ENCODE data around the gene RAC3. TPM values are rescaled to one million over a fixed set of nuclear protein-coding genes. Genes with fewer than 3 reads are reported as not detected.

RAC3 gene
- polyA plus RNA-seq, 1 experiment: 11.5 TPM

DNA sequence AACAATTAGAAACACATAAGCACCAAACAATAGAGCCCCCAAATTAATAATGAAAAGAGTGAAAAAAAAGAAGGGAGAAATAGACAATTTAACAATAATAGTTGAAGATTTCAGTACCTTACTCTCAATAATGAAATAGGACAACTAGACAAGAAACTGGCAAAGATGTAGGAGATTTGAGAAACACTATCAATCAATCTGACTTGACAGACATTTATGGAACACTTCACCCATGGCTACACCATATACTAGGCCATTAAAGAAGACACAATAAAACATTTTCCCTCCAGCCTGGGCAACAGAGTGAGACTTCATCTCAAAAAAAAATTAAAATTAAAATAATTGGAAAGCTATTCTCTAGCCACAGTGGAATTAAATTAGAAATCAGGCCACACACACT, 39.1 kb downstream of the RAC3 start:
- DNase-seq (ENCODE audit: low read depth): no peak
- TF ChIP-seq, protein P1, sequence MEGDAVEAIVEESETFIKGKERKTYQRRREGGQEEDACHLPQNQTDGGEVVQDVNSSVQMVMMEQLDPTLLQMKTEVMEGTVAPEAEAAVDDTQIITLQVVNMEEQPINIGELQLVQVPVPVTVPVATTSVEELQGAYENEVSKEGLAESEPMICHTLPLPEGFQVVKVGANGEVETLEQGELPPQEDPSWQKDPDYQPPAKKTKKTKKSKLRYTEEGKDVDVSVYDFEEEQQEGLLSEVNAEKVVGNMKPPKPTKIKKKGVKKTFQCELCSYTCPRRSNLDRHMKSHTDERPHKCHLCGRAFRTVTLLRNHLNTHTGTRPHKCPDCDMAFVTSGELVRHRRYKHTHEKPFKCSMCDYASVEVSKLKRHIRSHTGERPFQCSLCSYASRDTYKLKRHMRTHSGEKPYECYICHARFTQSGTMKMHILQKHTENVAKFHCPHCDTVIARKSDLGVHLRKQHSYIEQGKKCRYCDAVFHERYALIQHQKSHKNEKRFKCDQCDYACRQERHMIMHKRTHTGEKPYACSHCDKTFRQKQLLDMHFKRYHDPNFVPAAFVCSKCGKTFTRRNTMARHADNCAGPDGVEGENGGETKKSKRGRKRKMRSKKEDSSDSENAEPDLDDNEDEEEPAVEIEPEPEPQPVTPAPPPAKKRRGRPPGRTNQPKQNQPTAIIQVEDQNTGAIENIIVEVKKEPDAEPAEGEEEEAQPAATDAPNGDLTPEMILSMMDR (IDR thresholded peaks at IDR 0.05; ENCODE audit: insufficient read depth, low read depth, low read length): no peak
- ChIA-PET POLR2A (no interaction called here), CTCF (interaction anchor here (1.4 kb wide), 1 partner anchor 21 kb away, joined by 4 read pairs; no protein-coding TSS in a partner anchor)
- H3K27me3 ChIP-seq (ENCODE audit: control insufficient read depth, insufficient read depth, low read length): no peaks in the 10 kb centered on the region
- no peaks in the 10 kb centered on the region for H3K36me3 ChIP-seq (ENCODE audit: control insufficient read depth, insufficient read depth, low read length)
- no peak overlapping the region for H3K4me3 ChIP-seq (ENCODE audit: low read depth, low read length)

DNA sequence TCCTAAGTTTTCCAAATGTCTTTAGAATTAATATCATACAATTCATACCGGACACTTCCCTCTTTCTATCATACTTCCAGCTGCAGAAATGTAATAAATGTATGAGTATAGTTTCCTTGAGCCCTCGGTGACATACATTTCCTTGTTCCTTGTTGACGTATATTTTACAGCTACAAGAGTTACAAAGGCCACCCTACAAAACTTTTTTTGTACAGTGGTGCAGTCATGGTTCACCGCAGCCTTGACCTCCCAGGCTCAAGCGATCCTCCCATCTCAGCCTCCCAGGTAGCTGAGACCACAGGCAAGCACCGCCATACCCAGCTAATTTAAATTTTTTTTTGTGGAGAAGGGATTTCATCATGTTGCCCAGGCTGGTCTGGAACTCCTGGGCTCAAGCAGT, 41.3 kb downstream of the RAC3 start:
- Histone ChIP-seq H3K4me3 (ENCODE audit: low read depth, low read length) (no peak overlapping the region), H3K36me3 (ENCODE audit: control insufficient read depth, insufficient read depth, low read length) (peaks cover 2% of the 10 kb centered on the region; the same call in 1 of the 2 replicates), H3K27me3 (ENCODE audit: control insufficient read depth, insufficient read depth, low read length) (no peaks in the 10 kb centered on the region)
- POLR2A ChIA-PET: no interaction called here
- CTCF ChIA-PET: interaction anchor here (1.1 kb wide), 1 partner anchor 113 kb away, joined by 3 read pairs; no protein-coding TSS in a partner anchor
- TF ChIP-seq, protein P1 (IDR thresholded peaks at IDR 0.05; ENCODE audit: insufficient read depth, low read depth, low read length): no peak
- DNase-seq (ENCODE audit: low read depth): no peak

DNA sequence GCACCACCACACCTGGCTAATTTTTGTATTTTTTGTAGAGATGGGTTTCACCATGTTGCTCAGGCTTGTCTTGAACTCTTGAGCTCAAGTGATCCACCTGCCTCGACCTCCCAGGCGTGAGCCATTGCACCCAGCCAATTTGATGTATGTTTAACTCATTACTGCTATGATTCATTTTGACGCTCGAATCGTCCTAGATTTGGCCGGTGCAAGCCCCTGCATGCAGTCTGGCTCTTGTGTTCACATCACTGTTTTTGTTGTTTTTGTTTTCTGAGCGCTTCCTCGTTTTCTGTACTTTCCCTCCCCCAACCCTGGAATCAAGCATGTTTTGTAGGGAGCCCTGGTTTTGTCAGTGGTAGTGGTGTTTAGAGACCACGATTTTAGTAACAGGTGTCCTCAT, 42.0 kb downstream of the RAC3 start:
- POLR2A ChIA-PET: no interaction called here
- peaks cover 5% of the 10 kb centered on the region; the same call in 1 of the 2 replicates for H3K36me3 ChIP-seq (ENCODE audit: control insufficient read depth, insufficient read depth, low read length)
- CTCF ChIA-PET: interaction anchor here (1.1 kb wide), 1 partner anchor 114 kb away, joined by 3 read pairs; no protein-coding TSS in a partner anchor
- DNase-seq (ENCODE audit: low read depth): no peak
- TF ChIP-seq, protein P1 (IDR thresholded peaks at IDR 0.05; ENCODE audit: insufficient read depth, low read depth, low read length): no peak
- no peak overlapping the region for H3K4me3 ChIP-seq (ENCODE audit: low read depth, low read length)
- no peaks in the 10 kb centered on the region for H3K27me3 ChIP-seq (ENCODE audit: control insufficient read depth, insufficient read depth, low read length)

DNA sequence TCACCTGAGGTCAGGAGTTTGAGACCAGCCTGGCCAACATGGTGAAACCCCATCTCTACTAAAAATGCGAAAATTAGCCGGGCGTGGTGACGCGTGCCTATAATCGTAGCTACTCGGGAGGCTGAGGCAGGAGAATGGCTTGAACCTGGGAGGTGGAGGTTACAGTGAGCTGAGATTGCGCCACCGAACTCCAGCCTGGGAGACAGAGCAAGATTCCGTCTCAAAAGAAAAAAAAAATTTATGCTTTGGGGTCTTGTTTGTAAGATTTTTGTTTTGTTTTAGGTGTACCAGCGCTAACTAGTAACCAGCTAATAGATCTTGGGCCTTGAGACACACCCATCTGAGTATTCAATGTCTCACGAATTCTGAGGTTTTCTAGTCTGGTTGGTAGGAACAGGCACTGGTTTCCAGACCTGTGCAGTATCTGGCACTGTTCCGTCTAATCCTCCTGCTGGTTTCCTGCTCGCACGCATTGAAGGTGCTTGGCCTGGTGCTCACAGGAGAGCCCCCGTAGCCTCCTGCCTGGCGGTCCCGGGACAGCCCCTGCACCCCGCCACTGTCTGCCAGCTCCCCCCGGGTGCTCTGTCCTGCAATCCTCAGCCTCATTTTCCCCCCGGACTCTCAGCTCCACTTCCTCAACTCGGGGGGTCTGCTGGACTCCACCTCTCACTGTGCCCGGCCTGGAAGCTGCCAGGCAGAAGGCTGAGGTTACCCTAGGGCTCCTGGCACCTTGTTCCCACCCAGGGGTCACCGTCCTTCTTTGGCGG, 44.7 kb downstream of the RAC3 start:
- ChIA-PET CTCF (interaction anchor here (0.5 to 0.6 kb wide), 2 partner anchors 117 to 246 kb away, joined by 3 read pairs; no protein-coding TSS in a partner anchor), POLR2A (no interaction called here)
- DNase-seq (ENCODE audit: low read depth): no peak
- TF ChIP-seq, protein P1 (IDR thresholded peaks at IDR 0.05; ENCODE audit: insufficient read depth, low read depth, low read length): no peak
- Histone ChIP-seq H3K36me3 (ENCODE audit: control insufficient read depth, insufficient read depth, low read length) (peaks cover 25% of the 10 kb centered on the region), H3K4me3 (ENCODE audit: low read depth, low read length) (no peak overlapping the region), H3K27me3 (ENCODE audit: control insufficient read depth, insufficient read depth, low read length) (no peaks in the 10 kb centered on the region)

DNA sequence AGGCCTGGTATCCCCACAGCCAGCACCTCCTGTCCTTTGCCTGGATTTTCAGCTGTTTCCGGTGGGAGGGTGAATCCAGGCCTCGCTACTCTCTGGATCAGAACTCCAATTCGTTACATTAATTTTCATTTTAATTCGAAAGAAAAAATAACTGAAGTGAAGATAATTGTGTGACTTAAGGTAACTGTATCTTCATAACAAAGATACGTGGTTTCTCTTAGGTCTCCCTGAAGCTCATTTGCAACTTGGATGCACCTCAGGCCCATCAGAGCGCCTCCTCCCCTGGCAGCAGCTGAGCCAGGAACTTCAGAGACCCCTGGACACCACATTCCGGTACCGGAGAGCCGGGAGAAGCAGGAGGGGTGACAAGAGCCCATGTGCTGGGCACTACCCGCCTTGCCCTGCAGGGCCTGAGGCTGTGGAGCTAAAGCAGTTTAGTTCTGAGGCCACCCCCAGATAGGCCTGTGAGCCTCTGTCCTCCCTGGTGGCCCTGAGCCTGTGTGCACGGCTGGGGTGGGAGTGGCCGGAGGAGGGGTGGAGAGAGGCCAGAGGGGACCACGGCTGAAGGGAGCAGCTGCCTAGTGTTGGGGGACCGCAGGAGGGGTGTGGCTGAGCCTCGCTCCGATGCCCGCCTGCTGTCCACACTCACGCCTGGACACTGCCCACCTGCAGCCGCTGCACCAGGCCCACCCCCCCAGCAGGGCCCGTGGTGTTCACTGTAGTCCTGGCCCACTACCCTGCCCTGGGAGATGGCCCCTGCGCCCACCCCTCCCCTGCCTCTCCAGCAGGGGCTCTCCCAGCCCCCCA, 45.5 kb downstream of the RAC3 start:
- TF ChIP-seq, protein P1 (IDR thresholded peaks at IDR 0.05; ENCODE audit: insufficient read depth, low read depth, low read length): no peak
- Histone ChIP-seq H3K4me3 (ENCODE audit: low read depth, low read length) (no peak overlapping the region), H3K27me3 (ENCODE audit: control insufficient read depth, insufficient read depth, low read length) (no peaks in the 10 kb centered on the region), H3K36me3 (ENCODE audit: control insufficient read depth, insufficient read depth, low read length) (peaks cover 30% of the 10 kb centered on the region)
- no peak for DNase-seq (ENCODE audit: low read depth)
- POLR2A ChIA-PET: interaction anchor here (0.5 kb wide), 1 partner anchor 26 kb away, joined by 4 read pairs; no protein-coding TSS in a partner anchor
- CTCF ChIA-PET: interaction anchor here (0.5 to 0.6 kb wide), 2 partner anchors 117 to 245 kb away, joined by 3 read pairs; no protein-coding TSS in a partner anchor

Data from BJ (cell line).